Gastroesophageal sphincter (tissue), 2 donors: Measurements from ENCODE around the gene MEGF11.

Experiments
- EP300 ChIP-seq: sonication (generic); formaldehyde crosslinking; IDR thresholded peaks from one replicate; pipeline ENCODE4 v1.6.1; 2017; ENCODE audit warnings: antibody characterized with exemption, mild to moderate bottlenecking
- POLR2A ChIP-seq, 2 donors: fragments of 450-650 bp; IDR thresholded peaks; one replicate each; pipeline ENCODE4 v1.6.1; 2017; ENCODE audit warnings: antibody characterized with exemption in 2 of 2, mild to moderate bottlenecking in 2 of 2, moderate library complexity in 1 of 2

GRCh38 chr15:66178531-66178910 is 75.0 kb downstream of the MEGF11 start:
- TF ChIP-seq POLR2A (IDR thresholded peaks at IDR 0.05) (no peak), EP300 (no peak)
